ENCODE data around the gene EMILIN2.

EMILIN2 gene

DNA sequence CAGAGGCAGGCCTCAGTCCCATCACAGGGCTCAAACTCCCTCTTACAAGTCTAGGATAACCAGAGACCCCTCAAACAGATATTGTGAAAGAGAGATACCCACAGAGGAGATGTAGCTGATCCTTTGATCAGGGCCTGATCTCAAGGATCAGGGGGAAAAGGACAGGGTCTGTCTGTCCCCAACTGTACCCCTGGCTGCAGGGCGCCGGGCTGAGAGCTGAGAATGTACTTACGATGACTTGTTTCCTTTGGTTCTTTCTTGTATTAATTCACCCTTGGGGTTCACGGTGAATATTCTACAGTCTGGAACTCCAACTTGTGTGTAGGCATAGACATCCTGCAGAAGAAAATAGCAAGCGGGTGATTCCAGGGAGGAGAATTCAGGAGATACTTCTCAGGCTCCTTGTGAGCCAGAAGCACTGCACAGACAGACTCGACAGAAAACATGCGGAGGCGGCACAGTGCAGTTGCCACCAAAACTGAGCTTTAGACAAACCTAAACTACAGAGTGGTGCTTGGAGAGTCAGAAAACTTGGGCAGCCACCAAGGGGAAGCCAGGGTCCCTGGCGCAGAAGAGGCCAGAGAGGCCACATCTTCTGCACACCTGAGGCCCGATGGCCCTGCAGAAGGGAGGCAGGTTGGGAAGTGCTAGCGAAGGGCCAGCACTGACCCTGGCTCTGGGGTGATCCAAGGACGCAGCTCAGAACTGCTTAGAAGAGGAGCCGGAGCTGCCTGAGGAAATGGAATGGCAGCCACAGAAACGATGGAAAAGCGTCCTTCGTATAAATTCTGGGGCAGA is 73.9 kb downstream of the EMILIN2 start:
- Histone ChIP-seq H2AK5ac (ENCODE audit: low read depth, low read length) (no peak overlapping the region), H3K23ac (ENCODE audit: low read depth, low read length, poor library complexity) (no peak overlapping the region), H4K8ac (ENCODE audit: low read depth, low read length) (no peak overlapping the region), H3K4me3 (ENCODE audit: low read length in 2 of 2) (no peak overlapping the region), H2BK15ac (ENCODE audit: low read length) (no peak overlapping the region), H3K36me3 (replicated peaks in 1 of 2; ENCODE audit: control insufficient read depth in 2 of 2, insufficient read depth in 2 of 2, low read length in 2 of 2) (peaks cover 41 to 92% of the 10 kb centered on the region in 2 donors), H4K91ac (ENCODE audit: low read depth, low read length, poor library complexity) (no peak overlapping the region), H3K27ac (replicated peaks; ENCODE audit: low read length) (no peak overlapping the region), H2BK5ac (ENCODE audit: low read length) (no peak overlapping the region), H3K4me2 (ENCODE audit: insufficient read depth, low read length, poor library complexity, severe bottlenecking) (no peak overlapping the region), H2AFZ (ENCODE audit: low read length) (no peak overlapping the region), H3K4ac (ENCODE audit: low read length) (no peak overlapping the region), H3K79me1 (ENCODE audit: low read depth, low read length) (no peaks in the 10 kb centered on the region), H2BK120ac (ENCODE audit: low read depth, low read length) (no peak overlapping the region), H3K27me3 (ENCODE audit: control insufficient read depth in 3 of 3, insufficient read depth in 3 of 3, low read depth in 1 of 3, low read length in 3 of 3) (no peaks in the 10 kb centered on the region), H3K9ac (ENCODE audit: low read depth, low read length, poor library complexity) (no peak overlapping the region), H3K9me3 (replicated peaks in 1 of 2; ENCODE audit: control insufficient read depth in 2 of 2, insufficient read depth in 1 of 2, low read depth in 1 of 2, low read length in 2 of 2) (peaks cover 0 to 3% of the 10 kb centered on the region in 2 donors), H2BK12ac (ENCODE audit: low read length) (no peak overlapping the region), H3K4me1 (ENCODE audit: control insufficient read depth in 2 of 2, insufficient read depth in 1 of 2, low read depth in 1 of 2, low read length in 2 of 2) (peaks cover 15 to 21% of the 10 kb centered on the region in 2 donors), H3K14ac (ENCODE audit: low read length) (no peak overlapping the region), H3K18ac (ENCODE audit: low read length) (no peak overlapping the region)
- WGBS, 2 donors (ENCODE audit: extremely low coverage in 2 of 2, insufficient read length in 2 of 2, insufficient replicate concordance in 1 of 2) = no CpG with 5 or more reads among the region's 16 CpGs
- no peak for DNase-seq (ENCODE audit: low spot score)

DNA sequence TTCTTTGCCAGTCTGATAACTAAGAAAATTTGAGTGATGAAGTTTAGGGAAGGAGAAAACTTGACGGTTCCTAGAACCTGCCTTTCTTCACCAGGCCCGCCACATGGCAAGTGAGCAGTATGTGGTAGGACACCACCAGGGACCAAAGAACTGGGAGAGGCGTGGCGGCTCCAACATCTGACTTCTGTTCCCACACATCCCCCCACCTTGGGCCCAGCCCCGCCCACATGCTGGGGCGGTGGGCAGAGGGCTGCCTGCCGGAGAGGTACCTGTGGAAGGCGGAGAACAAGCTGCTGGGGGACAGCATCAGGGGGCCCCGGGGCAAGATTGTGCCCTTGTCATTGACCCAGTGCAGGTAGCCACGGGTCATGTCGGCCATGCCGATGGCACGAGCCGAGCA is 75.0 kb downstream of the EMILIN2 start:
- no peak overlapping the region for H2AK5ac ChIP-seq (ENCODE audit: low read depth, low read length)
- no peak overlapping the region for H2BK12ac ChIP-seq (ENCODE audit: low read length)
- WGBS, 2 donors (ENCODE audit: extremely low coverage in 2 of 2, insufficient read length in 2 of 2, insufficient replicate concordance in 1 of 2) = no CpG with 5 or more reads among the region's 14 CpGs
- H3K23ac ChIP-seq (ENCODE audit: low read depth, low read length, poor library complexity) = no peak overlapping the region
- no peaks in the 10 kb centered on the region for H3K79me1 ChIP-seq (ENCODE audit: low read depth, low read length)
- no peak for DNase-seq (ENCODE audit: low spot score)
- H3K27me3 ChIP-seq (ENCODE audit: control insufficient read depth in 3 of 3, insufficient read depth in 3 of 3, low read depth in 1 of 3, low read length in 3 of 3) = no peaks in the 10 kb centered on the region
- H2BK5ac ChIP-seq (ENCODE audit: low read length) = no peak overlapping the region
- no peak overlapping the region for H3K4ac ChIP-seq (ENCODE audit: low read length)
- no peak overlapping the region for H4K8ac ChIP-seq (ENCODE audit: low read depth, low read length)
- H3K18ac ChIP-seq (ENCODE audit: low read length) = peak overlapping the region; percentile 52
- H2BK15ac ChIP-seq (ENCODE audit: low read length) = no peak overlapping the region
- H3K4me1 ChIP-seq (ENCODE audit: control insufficient read depth in 2 of 2, insufficient read depth in 1 of 2, low read depth in 1 of 2, low read length in 2 of 2) = peaks cover 11 to 16% of the 10 kb centered on the region in 2 donors
- H3K14ac ChIP-seq (ENCODE audit: low read length) = no peak overlapping the region
- H3K9me3 ChIP-seq (replicated peaks in 1 of 2; ENCODE audit: control insufficient read depth in 2 of 2, insufficient read depth in 1 of 2, low read depth in 1 of 2, low read length in 2 of 2) = no peaks in the 10 kb centered on the region
- H3K4me3 ChIP-seq (ENCODE audit: low read length in 2 of 2) = no peak overlapping the region
- H2AFZ ChIP-seq (ENCODE audit: low read length) = no peak overlapping the region
- H3K4me2 ChIP-seq (ENCODE audit: insufficient read depth, low read length, poor library complexity, severe bottlenecking) = no peak overlapping the region
- H3K9ac ChIP-seq (ENCODE audit: low read depth, low read length, poor library complexity) = no peak overlapping the region
- H4K91ac ChIP-seq (ENCODE audit: low read depth, low read length, poor library complexity) = no peak overlapping the region
- peaks cover 34 to 92% of the 10 kb centered on the region in 2 donors for H3K36me3 ChIP-seq (replicated peaks in 1 of 2; ENCODE audit: control insufficient read depth in 2 of 2, insufficient read depth in 2 of 2, low read length in 2 of 2)
- no peak overlapping the region for H3K27ac ChIP-seq (replicated peaks; ENCODE audit: low read length)
- H2BK120ac ChIP-seq (ENCODE audit: low read depth, low read length) = no peak overlapping the region

DNA sequence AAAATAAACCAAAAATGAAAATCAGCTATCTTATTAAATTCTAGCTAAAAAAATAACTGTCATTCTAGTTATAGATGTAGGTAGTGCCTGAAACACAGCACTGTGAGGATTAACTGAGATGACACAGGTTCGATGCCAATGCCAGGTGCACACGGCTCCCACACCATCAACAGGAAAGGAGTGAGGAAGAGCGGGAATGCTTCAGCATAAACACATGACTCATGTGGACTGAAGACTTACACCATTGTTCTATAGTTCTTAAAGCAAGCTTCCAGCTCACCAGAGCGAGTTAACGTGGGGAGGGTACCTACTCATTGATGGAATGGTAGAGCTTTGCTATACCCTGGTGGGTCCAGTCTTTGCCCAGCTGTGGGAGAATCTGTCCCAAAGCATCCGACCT is 76.7 kb downstream of the EMILIN2 start:
- Histone ChIP-seq H3K4ac (ENCODE audit: low read length) (no peak overlapping the region), H4K8ac (ENCODE audit: low read depth, low read length) (no peak overlapping the region), H2BK12ac (ENCODE audit: low read length) (no peak overlapping the region), H4K91ac (ENCODE audit: low read depth, low read length, poor library complexity) (no peak overlapping the region), H3K9me3 (replicated peaks in 1 of 2; ENCODE audit: control insufficient read depth in 2 of 2, insufficient read depth in 1 of 2, low read depth in 1 of 2, low read length in 2 of 2) (no peaks in the 10 kb centered on the region), H3K4me2 (ENCODE audit: insufficient read depth, low read length, poor library complexity, severe bottlenecking) (no peak overlapping the region), H3K14ac (ENCODE audit: low read length) (no peak overlapping the region), H2AK5ac (ENCODE audit: low read depth, low read length) (no peak overlapping the region), H2BK15ac (ENCODE audit: low read length) (no peak overlapping the region), H3K4me1 (ENCODE audit: control insufficient read depth in 2 of 2, insufficient read depth in 1 of 2, low read depth in 1 of 2, low read length in 2 of 2) (peaks cover 2 to 3% of the 10 kb centered on the region in 2 donors), H3K4me3 (ENCODE audit: low read length in 2 of 2) (no peak overlapping the region), H3K79me1 (ENCODE audit: low read depth, low read length) (no peaks in the 10 kb centered on the region), H3K18ac (ENCODE audit: low read length) (no peak overlapping the region), H3K23ac (ENCODE audit: low read depth, low read length, poor library complexity) (no peak overlapping the region), H2BK120ac (ENCODE audit: low read depth, low read length) (no peak overlapping the region), H2BK5ac (ENCODE audit: low read length) (no peak overlapping the region), H3K36me3 (replicated peaks in 1 of 2; ENCODE audit: control insufficient read depth in 2 of 2, insufficient read depth in 2 of 2, low read length in 2 of 2) (peaks cover 43 to 100% of the 10 kb centered on the region in 2 donors), H3K27ac (replicated peaks; ENCODE audit: low read length) (no peak overlapping the region), H3K27me3 (ENCODE audit: control insufficient read depth in 3 of 3, insufficient read depth in 3 of 3, low read depth in 1 of 3, low read length in 3 of 3) (no peaks in the 10 kb centered on the region), H2AFZ (ENCODE audit: low read length) (no peak overlapping the region), H3K9ac (ENCODE audit: low read depth, low read length, poor library complexity) (no peak overlapping the region)
- no peak for DNase-seq (ENCODE audit: low spot score)
- no CpG with 5 or more reads among the region's 6 CpGs for WGBS, 2 donors (ENCODE audit: extremely low coverage in 2 of 2, insufficient read length in 2 of 2, insufficient replicate concordance in 1 of 2)

DNA sequence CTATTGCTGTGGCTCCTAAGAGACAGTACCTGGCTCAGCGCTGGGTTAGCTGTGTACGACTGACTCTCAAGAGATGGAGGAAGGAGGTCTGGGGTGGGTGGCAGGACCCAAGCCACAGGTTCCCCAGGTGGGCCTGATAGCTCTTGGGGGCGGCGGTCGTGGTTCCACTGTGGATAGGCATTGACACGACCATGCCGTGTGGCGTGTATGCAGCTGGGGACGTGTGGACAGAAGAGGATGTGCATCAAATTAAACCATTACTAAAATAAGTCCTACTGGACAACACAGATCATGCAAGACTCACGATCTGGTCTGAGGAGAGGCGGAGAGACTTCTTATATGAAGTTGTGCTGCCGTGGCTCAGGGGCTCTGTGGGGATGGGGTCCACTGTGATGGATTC is 78.1 kb downstream of the EMILIN2 start:
- Histone ChIP-seq H3K36me3 (replicated peaks in 1 of 2; ENCODE audit: control insufficient read depth in 2 of 2, insufficient read depth in 2 of 2, low read length in 2 of 2) (peaks cover 39 to 100% of the 10 kb centered on the region in 2 donors), H4K91ac (ENCODE audit: low read depth, low read length, poor library complexity) (no peak overlapping the region), H3K4me3 (ENCODE audit: low read length in 2 of 2) (no peak overlapping the region), H2AK5ac (ENCODE audit: low read depth, low read length) (no peak overlapping the region), H2AFZ (ENCODE audit: low read length) (no peak overlapping the region), H3K18ac (ENCODE audit: low read length) (no peak overlapping the region), H2BK15ac (ENCODE audit: low read length) (no peak overlapping the region), H3K4ac (ENCODE audit: low read length) (no peak overlapping the region), H3K79me1 (ENCODE audit: low read depth, low read length) (no peaks in the 10 kb centered on the region), H3K4me1 (ENCODE audit: control insufficient read depth in 2 of 2, insufficient read depth in 1 of 2, low read depth in 1 of 2, low read length in 2 of 2) (peaks cover 0 to 3% of the 10 kb centered on the region in 2 donors), H3K9ac (ENCODE audit: low read depth, low read length, poor library complexity) (no peak overlapping the region), H3K14ac (ENCODE audit: low read length) (no peak overlapping the region), H3K4me2 (ENCODE audit: insufficient read depth, low read length, poor library complexity, severe bottlenecking) (no peak overlapping the region), H4K8ac (ENCODE audit: low read depth, low read length) (no peak overlapping the region), H2BK120ac (ENCODE audit: low read depth, low read length) (no peak overlapping the region), H3K27me3 (ENCODE audit: control insufficient read depth in 3 of 3, insufficient read depth in 3 of 3, low read depth in 1 of 3, low read length in 3 of 3) (no peaks in the 10 kb centered on the region), H3K23ac (ENCODE audit: low read depth, low read length, poor library complexity) (no peak overlapping the region), H2BK5ac (ENCODE audit: low read length) (no peak overlapping the region), H3K9me3 (replicated peaks in 1 of 2; ENCODE audit: control insufficient read depth in 2 of 2, insufficient read depth in 1 of 2, low read depth in 1 of 2, low read length in 2 of 2) (no peaks in the 10 kb centered on the region), H3K27ac (replicated peaks; ENCODE audit: low read length) (no peak overlapping the region), H2BK12ac (ENCODE audit: low read length) (no peak overlapping the region)
- no peak for DNase-seq (ENCODE audit: low spot score)
- no CpG with 5 or more reads among the region's 12 CpGs for WGBS, 2 donors (ENCODE audit: extremely low coverage in 2 of 2, insufficient read length in 2 of 2, insufficient replicate concordance in 1 of 2)

Data from neuronal stem cell (in vitro differentiated cells).